Hepatocyte (in vitro differentiated cells): Measurements from ENCODE around the gene SNX14. TPM values are rescaled to one million over a fixed set of nuclear protein-coding genes. Genes with fewer than 3 reads are reported as not detected.

Experiments
- DNase-seq: peaks from one replicate; pipeline ENCODE4 v3.0.0-alpha.2; 2016; ENCODE audit warnings: low spot score
- H2AFZ ChIP-seq: fragments of 200-600 bp; sonication (generic); 2 replicates; pipeline ENCODE4 v1.6.0; 2016; ENCODE audit warnings: antibody characterized with exemption, mild to moderate bottlenecking
- H3K27ac ChIP-seq: fragments of 200-600 bp; sonication (generic); 2 replicates; pipeline ENCODE4 v1.5.1; 2016; ENCODE audit warnings: mild to moderate bottlenecking
- H3K27me3 ChIP-seq: fragments of 200-600 bp; sonication (generic); 2 replicates; pipeline ENCODE4 v1.6.1; 2016
- H3K36me3 ChIP-seq: fragments of 200-600 bp; sonication (generic); replicated peaks from 2 replicates; pipeline ENCODE4 v1.5.1; 2016; ENCODE audit warnings: low read depth; ENCODE audit not compliant: insufficient read depth
- H3K4me1 ChIP-seq: fragments of 200-600 bp; sonication (generic); 2 replicates; pipeline ENCODE4 v1.5.1; 2016; ENCODE audit warnings: mild to moderate bottlenecking, moderate library complexity; ENCODE audit not compliant: insufficient read depth
- H3K4me2 ChIP-seq: fragments of 200-600 bp; sonication (generic); 2 replicates; pipeline ENCODE4 v1.6.0; 2016
- H3K4me3 ChIP-seq: fragments of 200-600 bp; sonication (generic); 2 replicates; pipeline ENCODE4 v1.5.1; 2016; ENCODE audit warnings: mild to moderate bottlenecking
- H3K79me2 ChIP-seq: fragments of 200-600 bp; sonication (generic); 2 replicates; pipeline ENCODE4 v1.6.0; 2017; ENCODE audit warnings: mild to moderate bottlenecking
- H3K9me2 ChIP-seq: fragments of 200-600 bp; sonication (generic); replicated peaks from 2 replicates; pipeline ENCODE4 v1.6.0; 2017; ENCODE audit warnings: mild to moderate bottlenecking; ENCODE audit not compliant: insufficient read depth
- H3K9me3 ChIP-seq: fragments of 200-600 bp; sonication (generic); 2 replicates; pipeline ENCODE4 v1.5.1; 2016; ENCODE audit warnings: low read depth, mild to moderate bottlenecking
- H4K20me1 ChIP-seq: fragments of 200-600 bp; sonication (generic); 2 replicates; pipeline ENCODE4 v1.6.0; 2016; ENCODE audit warnings: mild to moderate bottlenecking; ENCODE audit not compliant: insufficient read depth, poor library complexity, severe bottlenecking
- CTCF ChIP-seq: fragments of 200-600 bp; sonication (generic); IDR thresholded peaks from 2 replicates; pipeline ENCODE4 v1.5.1; 2016; ENCODE audit warnings: antibody characterized with exemption, mild to moderate bottlenecking; ENCODE audit not compliant: poor library complexity
- EZH2 ChIP-seq: fragments of 200-600 bp; sonication (generic); IDR thresholded peaks from 2 replicates; pipeline ENCODE4 v1.6.1; 2016; ENCODE audit warnings: antibody characterized with exemption, mild to moderate bottlenecking, borderline replicate concordance
- EZH2phosphoT487 ChIP-seq: fragments of 200-600 bp; sonication (generic); IDR thresholded peaks from one replicate; pipeline ENCODE4 v1.6.1; 2018; ENCODE audit warnings: antibody characterized with exemption, mild to moderate bottlenecking, low read depth, moderate library complexity; ENCODE audit not compliant: unreplicated experiment, severe bottlenecking
- WGBS: methylation state at CpG from one replicate; pipeline ENCODE4 v1.1.6; 2016; ENCODE audit warnings: low lambda C conversion rate; ENCODE audit errors: missing lambda C conversion rate; 5-methylcytosine and 5-hydroxymethylcytosine counted together
- polyA plus RNA-seq: library from polyadenylated mRNA; unstranded; fragments of >200 nt; fragmentation: Nextera tagmentation; extraction: Ambion mirVana; gene quantifications from 2 replicates; pipeline ENCODE4 v1.2.1, GENCODE V29; 2016
- total RNA-seq: library from RNA; depleted of rRNA; stranded (reverse); fragments of >200 nt; gene quantifications from 2 replicates; pipeline ENCODE4 v1.2.3, GENCODE V29; 2014

SNX14 gene
- total and polyA plus RNA-seq, 2 experiments from 2014 or later: 58.4 to 140 TPM

- H3K79me2 ChIP-seq: no peaks in the 10 kb centered on the region
- no peaks in the 10 kb centered on the region for H4K20me1 ChIP-seq
- H3K9me3 ChIP-seq: no peaks in the 10 kb centered on the region
- no peak overlapping the region for H3K27ac ChIP-seq
- 87% methylated on average over 4 of the region's 4 CpGs for WGBS
- no peak overlapping the region for H3K4me2 ChIP-seq
- no peak overlapping the region for H2AFZ ChIP-seq
- H3K36me3 ChIP-seq: no peaks in the 10 kb centered on the region
- peaks cover 14% of the 10 kb centered on the region for H3K4me1 ChIP-seq
- peaks cover 2% of the 10 kb centered on the region for H3K27me3 ChIP-seq
- no peak overlapping the region for H3K4me3 ChIP-seq
- H3K9me2 ChIP-seq: no peaks in the 10 kb centered on the region
- TF ChIP-seq EZH2: no peak
- no peak for TF ChIP-seq EZH2phosphoT487
- no peak for TF ChIP-seq CTCF
- DNase-seq: no peak
Observed at GRCh38 chr6:85456782-85457181, 136.9 kb downstream of the SNX14 start.

Other genes with a start within 250 kb of the SNX14 start
- 1.7 and 3.0 TPM in 2 replicates for gene NT5E, start 143.8 kb downstream of the SNX14 start, total RNA-seq
- 1.8 and 2.0 TPM in 2 replicates for gene NT5E, start 143.8 kb downstream of the SNX14 start, polyA plus RNA-seq
- 65.2 and 78.1 TPM in 2 replicates for gene SYNCRIP, start 49.0 kb upstream of the SNX14 start, total RNA-seq
- 49.7 and 62.1 TPM in 2 replicates for gene SYNCRIP, start 49.0 kb upstream of the SNX14 start, polyA plus RNA-seq